Measurements from ENCODE around the gene LRRC75A.
"Not testable (repeated sequence)": the region's sequence is repeated elsewhere in the genome, so short reads cannot be mapped to it uniquely, and the experiment has no call there.

Gene LRRC75A

DNA sequence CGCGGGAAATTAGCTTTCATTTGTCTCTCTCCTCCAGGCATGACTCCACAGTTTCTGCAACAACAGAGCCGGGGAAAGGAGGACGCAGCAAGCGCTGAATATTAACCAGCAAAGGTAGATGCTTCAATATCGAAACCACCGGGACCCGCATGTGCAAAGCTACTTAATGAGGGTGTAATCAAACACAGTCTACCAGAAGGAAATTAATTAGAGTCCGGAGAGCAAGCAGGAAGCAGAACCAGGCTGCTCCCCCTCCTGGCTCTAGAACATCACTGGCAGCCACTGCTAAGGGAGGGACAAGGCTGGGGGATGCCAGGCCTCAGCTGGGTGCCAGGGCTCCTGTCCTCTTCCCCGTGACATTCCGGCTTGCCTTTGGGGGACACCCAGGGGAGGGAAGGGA, 21.7 kb downstream of the LRRC75A start:
- no peak for DNase-seq

DNA sequence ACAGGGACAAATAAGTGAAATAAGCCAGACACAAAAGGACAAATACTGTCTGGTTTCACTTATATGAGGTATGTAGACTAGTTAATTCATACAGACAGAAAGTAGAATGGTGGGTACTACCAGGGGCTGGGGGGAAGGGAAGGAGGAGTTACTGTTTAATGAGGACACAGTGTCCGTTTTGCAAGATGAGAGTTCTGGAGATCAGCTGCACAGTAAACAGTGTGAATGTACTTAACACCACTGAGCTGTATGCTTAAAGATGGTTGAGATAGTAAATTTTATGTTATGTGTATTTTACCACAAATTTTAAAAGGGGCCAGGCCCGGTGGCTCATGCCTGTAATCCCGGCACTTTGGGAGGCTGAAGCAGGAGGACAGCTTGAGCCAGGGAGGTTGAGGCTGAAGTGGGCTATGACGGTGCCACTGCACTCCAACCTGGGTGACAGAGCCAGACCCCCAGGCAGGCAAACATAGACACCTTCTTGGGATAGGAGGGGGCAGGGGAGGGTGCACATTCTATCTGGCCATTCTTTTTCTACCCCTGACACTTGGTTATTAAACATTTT, 23.5 kb downstream of the LRRC75A start:
- DNase-seq: no peak

- no peak for DNase-seq
Measured at GRCh38 chr17:16467886-16468285, 24.1 kb downstream of the LRRC75A start.

DNA sequence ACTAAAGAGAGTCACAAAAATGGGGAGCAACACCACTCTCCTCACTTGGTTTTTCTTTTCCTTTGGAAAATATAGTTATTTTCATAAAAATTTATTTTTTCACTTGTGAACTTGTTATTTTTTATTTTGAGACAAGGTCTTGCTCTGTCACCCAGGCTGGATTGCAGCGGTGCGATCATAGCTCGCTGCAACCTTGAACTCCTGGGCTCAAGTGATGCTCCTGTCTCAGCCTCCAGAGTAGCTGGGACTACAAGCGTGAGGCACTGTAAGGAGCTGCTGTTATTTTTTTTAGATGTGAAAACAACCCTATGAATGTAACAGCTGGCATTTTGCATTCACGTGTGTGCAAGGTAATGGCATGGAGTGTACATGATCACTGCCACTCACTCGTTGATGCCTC, 24.9 kb downstream of the LRRC75A start:
- no peak for DNase-seq

- no peak for DNase-seq
Measured at GRCh38 chr17:16466407-16466806, 25.6 kb downstream of the LRRC75A start.

GRCh38 chr17:16465861-16466338, 26.1 kb downstream of the LRRC75A start:
- DNase-seq: no peak

DNA sequence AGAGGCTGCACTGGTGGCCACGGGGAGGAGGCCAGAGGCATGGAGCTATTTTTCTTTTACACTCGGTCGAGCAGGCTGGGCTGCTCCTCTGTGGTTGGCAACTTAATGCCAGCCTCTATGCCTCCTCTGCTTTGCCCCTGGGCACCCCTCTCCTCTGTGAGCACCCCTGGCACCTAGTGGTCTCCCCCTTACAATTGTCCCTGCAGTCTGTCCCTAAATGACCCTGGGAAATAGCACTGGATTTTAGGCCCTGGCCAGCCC, 27.0 kb downstream of the LRRC75A start:
- DNase-seq: no peak

DNA sequence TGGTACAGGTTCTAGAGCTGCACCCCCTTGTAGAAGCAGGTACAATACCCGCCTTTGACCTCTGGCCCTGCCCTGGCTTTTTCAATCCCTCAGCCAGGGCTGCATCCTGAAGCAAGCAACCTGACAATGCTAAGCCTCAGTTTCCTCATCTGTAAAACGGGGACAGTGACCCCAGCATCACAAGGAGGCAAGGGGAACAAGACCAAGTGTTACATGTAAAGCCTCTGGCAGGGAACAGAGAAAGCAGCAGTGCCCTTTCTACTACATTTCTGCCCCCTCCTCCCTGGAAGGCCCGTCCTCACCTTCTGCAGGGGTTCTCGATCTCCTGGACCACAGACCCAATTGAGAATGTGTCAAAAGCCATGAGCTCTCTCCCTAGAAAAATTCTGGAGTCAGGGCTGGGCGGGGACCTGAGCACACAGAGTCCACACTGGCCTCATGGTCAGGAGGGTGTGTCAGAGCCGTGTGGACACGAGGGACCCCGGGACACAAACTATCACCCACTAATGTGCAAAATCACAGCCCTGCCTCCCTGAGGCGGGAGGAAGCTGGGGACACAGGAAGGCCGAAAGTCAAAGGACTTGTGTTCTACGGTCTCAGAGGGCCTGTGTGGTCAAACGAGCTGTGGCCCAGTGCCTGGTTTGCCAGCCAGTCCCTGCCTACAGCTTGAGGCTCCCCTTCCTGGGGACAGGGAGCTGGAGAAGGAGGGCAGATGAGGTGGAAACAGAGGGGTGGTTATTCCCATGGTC, 27.5 kb downstream of the LRRC75A start:
- DNase-seq: no peak

GRCh38 chr17:16463358-16464302, 28.4 kb downstream of the LRRC75A start:
- no peak for DNase-seq

- DNase-seq: no peak
Measured at GRCh38 chr17:16462070-16462864, 29.7 kb downstream of the LRRC75A start.

GRCh38 chr17:16461606-16461866, 30.5 kb downstream of the LRRC75A start:
- DNase-seq: no peak

DNA sequence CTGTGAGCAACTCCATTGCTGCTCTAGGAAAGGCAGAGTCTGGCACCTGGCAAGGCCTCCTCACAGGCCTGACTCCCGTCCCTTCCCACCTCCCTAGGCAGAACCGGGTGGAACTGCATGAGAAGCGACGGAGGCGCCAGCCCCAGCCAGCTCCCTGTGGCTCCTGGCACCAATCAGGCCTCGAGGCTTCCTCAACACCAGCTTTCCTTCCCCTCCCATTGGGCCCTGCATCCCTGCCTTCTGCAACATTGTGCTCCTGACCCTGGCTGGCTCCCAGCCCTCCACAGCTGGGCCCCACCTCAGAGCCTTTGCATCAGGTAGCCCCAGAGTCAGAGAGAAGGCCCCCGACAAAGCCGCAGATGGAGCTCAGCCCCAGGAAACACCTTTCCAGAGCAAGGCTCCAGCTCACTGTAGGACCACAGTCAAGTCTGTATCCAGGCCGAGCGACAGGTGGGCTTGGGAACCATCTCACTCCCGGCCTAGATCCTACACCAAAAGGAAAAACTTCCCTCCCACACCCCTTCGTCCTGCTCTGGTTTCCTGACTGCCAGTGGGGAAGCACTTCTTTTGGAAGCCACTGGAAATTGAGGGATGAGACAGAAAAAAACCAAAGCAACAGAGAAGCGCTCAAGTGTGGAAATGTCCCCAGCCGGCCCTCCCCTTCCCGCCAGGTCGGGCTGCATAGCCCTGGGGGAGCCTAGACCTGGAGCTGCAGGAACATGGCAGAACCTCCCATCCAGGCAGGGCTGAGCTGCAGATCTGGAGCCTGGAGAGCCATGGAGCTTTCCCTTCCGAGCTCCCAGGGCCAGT, 31.0 kb downstream of the LRRC75A start:
- no peak for DNase-seq

- DNase-seq: no peak
Measured at GRCh38 chr17:16459855-16460550, 32.0 kb downstream of the LRRC75A start.

DNA sequence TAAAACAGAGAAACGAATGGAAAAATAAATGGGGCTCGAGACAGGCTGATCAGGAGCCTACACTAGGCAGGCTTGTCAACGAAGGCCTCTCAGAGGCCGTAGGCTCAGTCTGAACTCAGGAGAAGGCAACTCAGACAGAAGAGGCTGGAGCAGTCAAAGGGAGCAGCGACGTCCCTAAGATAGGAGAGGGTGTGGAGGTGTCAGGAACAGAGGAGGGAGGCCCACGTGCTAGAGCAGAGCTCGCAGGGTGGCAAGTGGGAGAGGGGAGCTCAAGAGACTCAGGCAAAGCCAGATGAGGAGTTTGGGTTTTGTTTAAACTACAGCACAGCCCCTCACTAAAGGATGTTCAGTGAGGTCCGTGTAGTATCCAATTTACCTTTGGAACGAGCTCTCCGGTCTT, 32.7 kb downstream of the LRRC75A start:
- no peak for DNase-seq

- DNase-seq: no peak
Measured at GRCh38 chr17:16456742-16457316, 35.2 kb downstream of the LRRC75A start.

- no peak for DNase-seq
Measured at GRCh38 chr17:16455997-16456741, 35.8 kb downstream of the LRRC75A start.

- no peak for DNase-seq
Measured at GRCh38 chr17:16453493-16453851, 38.5 kb downstream of the LRRC75A start.

- DNase-seq: not testable (repeated sequence)
Measured at GRCh38 chr17:16452268-16452667, 39.7 kb downstream of the LRRC75A start.

- DNase-seq: no peak
Measured at GRCh38 chr17:16450028-16450427, 42.0 kb downstream of the LRRC75A start.

- DNase-seq: no peak
Measured at GRCh38 chr17:16449121-16449570, 42.8 kb downstream of the LRRC75A start.

DNA sequence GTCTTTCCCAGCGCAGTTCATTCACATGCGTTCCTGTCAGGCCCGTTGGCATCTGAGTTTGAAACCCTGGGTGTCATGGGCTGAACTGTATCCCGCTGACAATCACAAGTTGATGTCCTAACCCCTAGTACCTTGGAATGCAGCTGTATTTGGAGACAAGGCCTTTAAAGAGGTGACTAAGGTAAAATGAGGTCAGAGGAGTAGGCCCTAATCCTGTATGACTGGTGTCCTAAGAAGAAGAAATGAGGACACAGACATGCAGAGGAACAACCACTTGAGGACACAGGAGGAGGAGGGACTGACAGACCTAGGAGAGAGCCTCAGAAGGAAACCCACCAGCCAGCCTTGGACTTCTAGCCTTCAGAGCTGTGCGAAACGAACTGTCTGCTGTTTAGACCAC, 43.5 kb downstream of the LRRC75A start:
- DNase-seq: no peak
